Muscle layer of colon (tissue), 2 donors: ENCODE data around the gene B4GALNT3.

Experiments used
- H3K27ac ChIP-seq: one replicate; pipeline ENCODE4 v1.7.0; 2013; ENCODE audit warnings: low read depth, mild to moderate bottlenecking, low read length, moderate library complexity
- H3K27me3 ChIP-seq, 2 donors: one replicate each; pipeline ENCODE4 v1.7.0; 2013; ENCODE audit warnings: low read length in 2 of 2, mild to moderate bottlenecking in 2 of 2; ENCODE audit not compliant: insufficient read depth in 2 of 2, control insufficient read depth in 1 of 2
- H3K36me3 ChIP-seq: one replicate; pipeline ENCODE4 v1.7.0; 2013; ENCODE audit warnings: mild to moderate bottlenecking, low read length; ENCODE audit not compliant: insufficient read depth
- H3K4me1 ChIP-seq: one replicate; pipeline ENCODE4 v1.7.0; 2013; ENCODE audit warnings: mild to moderate bottlenecking, low read length; ENCODE audit not compliant: insufficient read depth
- H3K4me3 ChIP-seq, 2 donors: one replicate each; pipeline ENCODE4 v1.7.0; 2013; ENCODE audit warnings: low read length in 2 of 2, low read depth in 1 of 2, mild to moderate bottlenecking in 1 of 2, moderate library complexity in 1 of 2
- H3K9ac ChIP-seq: one replicate; pipeline ENCODE4 v1.7.0; 2013; ENCODE audit warnings: low read length
- H3K9me3 ChIP-seq: one replicate; pipeline ENCODE4 v1.7.0; 2013; ENCODE audit warnings: mild to moderate bottlenecking, low read length
- donor health status: abdominal sarcoma.
- donor health status: Adenocarcinoma of cecum.

B4GALNT3 gene

DNA sequence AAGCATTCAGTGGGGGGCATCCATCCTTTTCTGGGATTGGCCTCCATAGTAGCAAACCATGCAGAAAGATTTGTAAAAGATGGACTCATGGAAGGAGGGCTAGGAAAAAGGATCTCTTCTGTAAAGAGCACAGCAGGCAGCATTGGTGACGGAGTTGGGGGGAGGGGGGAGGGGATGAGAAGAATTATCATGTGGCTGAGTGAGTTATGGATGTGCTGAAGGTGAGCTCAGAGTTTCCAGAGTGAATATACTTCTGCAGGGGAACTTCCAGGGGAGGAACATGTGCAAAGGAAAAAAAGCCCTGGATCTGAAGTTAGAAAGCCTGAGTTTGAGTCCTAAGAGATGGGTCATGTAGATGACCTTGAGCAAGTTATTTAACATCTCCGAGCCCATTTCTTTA, 3.9 kb upstream of the B4GALNT3 start:
- Histone ChIP-seq H3K9me3 (no peaks in the 10 kb centered on the region), H3K27me3 (peaks cover 25 to 35% of the 10 kb centered on the region in 2 donors), H3K9ac (no peak overlapping the region), H3K36me3 (no peaks in the 10 kb centered on the region), H3K27ac (no peak overlapping the region), H3K4me3 (no peak overlapping the region), H3K4me1 (peaks cover 7% of the 10 kb centered on the region)

DNA sequence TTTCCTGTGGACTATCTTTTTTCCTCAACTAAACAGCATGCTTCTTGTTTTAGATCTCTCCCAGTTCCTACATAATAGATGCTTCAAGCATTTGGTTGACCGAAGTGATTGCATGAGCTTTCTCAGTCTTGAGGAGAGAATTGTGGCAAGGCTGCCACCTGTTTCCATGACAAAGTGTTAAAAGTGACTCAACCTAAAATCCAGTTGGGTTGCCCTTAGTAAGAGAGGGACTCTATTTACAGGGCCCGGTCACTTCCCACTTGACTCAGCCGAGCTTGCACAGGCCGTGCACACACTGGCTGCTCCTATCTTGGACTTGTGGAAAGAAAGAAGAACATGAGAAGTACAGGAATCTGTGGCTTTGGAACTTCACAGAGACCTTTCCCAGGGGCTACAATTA, 2.1 kb upstream of the B4GALNT3 start:
- Histone ChIP-seq H3K9ac (no peak overlapping the region), H3K27me3 (peaks cover 29 to 34% of the 10 kb centered on the region in 2 donors), H3K9me3 (no peaks in the 10 kb centered on the region), H3K36me3 (no peaks in the 10 kb centered on the region), H3K4me3 (no peak overlapping the region), H3K4me1 (peaks cover 7% of the 10 kb centered on the region), H3K27ac (no peak overlapping the region)

DNA sequence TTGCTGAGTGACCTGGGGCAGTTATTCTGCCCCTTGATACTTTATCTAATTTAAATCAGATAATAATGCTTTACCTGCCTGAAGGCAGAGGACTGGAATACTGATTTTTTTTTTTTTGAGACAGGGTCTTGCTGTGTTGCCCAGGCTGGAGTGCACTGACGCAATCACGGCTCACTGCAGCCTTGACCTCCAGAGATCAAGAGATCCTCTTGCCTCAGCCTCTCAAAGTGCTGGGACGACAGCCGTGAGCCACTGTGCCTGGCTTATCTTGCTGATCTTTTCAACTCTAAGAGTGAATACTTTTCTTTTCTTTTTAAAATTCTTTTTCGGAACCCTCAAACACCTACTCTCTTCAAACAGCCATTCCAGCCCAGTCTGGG, 699 bp upstream of the B4GALNT3 start:
- H3K4me3 ChIP-seq: peak overlapping the region in 1 of 2 donors; percentile 48
- H3K27me3 ChIP-seq: peaks cover 32 to 34% of the 10 kb centered on the region in 2 donors
- H3K9ac ChIP-seq: no peak overlapping the region
- peaks cover 7% of the 10 kb centered on the region for H3K4me1 ChIP-seq
- H3K36me3 ChIP-seq: no peaks in the 10 kb centered on the region
- H3K9me3 ChIP-seq: no peaks in the 10 kb centered on the region
- H3K27ac ChIP-seq: no peak overlapping the region

DNA sequence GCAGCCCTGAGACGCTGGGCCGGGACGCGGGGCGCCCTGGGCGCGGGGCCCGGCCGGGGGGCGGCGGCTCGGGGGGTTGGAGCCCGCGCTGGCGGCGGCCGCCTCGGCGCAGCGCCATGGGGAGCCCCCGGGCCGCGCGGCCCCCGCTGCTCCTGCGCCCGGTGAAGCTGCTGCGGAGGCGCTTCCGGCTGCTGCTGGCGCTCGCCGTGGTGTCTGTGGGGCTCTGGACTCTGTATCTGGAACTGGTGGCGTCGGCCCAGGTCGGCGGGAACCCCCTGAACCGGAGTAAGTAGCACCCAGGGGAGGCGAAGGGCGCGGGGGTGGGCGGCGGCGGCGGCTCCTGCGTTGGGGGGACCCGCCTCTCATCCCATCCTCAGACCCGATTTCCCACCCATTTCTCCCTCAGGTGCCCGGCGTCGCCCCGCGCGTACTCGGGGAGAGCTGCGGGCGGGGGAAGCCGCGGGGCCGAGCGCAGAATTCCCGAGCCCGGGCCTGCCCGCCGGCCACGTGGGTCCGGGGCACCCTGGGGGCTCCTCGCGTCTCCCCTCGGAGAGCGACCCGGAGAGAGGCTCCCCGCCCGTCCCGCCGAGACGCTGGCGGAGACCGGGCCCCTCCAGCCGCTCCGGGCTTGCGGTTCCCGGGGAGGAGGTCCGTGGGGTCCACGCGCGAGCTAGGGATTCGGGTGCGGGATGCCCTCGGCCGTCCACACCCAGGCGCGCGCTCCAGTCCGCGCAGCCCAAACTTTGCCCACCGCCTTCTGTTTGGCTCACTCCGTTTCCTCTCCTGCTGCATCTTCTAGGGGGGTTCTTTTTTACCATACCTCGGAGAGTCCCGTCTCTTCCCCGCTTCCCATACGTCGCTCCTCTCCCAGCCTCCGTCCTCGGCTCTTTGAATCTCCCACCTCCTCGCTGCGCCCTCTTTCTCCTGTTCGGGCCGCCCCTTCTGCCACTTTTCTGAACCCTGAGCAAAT, 807 bp downstream of the B4GALNT3 start:
- H3K4me3 ChIP-seq: peak overlapping the region in 1 of 2 donors; percentile 27
- H3K27ac ChIP-seq: no peak overlapping the region
- peaks cover 31% of the 10 kb centered on the region in 2 donors for H3K27me3 ChIP-seq
- H3K4me1 ChIP-seq: peaks cover 7% of the 10 kb centered on the region
- no peak overlapping the region for H3K9ac ChIP-seq
- H3K36me3 ChIP-seq: no peaks in the 10 kb centered on the region
- no peaks in the 10 kb centered on the region for H3K9me3 ChIP-seq

DNA sequence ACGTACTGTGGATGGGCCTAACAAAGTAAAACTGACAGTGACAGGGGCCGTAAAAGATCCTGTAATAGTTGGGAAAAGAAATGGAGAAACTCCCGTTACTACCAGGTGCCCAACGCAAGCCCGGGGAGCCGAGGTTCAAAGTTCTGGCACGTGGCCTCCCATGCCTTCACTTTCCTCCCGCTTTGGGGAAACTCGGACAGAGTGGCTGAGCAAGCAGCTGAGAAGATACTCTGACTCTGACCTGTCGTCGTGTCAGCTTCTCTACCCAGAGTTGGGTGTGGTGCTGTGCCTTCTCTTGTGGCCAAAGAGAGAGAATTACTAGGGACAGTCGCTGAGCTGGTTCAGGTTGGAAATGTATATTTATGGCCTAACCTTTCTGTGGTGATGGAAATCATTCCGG, 1.7 kb downstream of the B4GALNT3 start:
- H3K36me3 ChIP-seq: no peaks in the 10 kb centered on the region
- no peak overlapping the region for H3K27ac ChIP-seq
- peaks cover 7% of the 10 kb centered on the region for H3K4me1 ChIP-seq
- H3K9me3 ChIP-seq: no peaks in the 10 kb centered on the region
- no peak overlapping the region for H3K9ac ChIP-seq
- peaks cover 25 to 30% of the 10 kb centered on the region in 2 donors for H3K27me3 ChIP-seq
- no peak overlapping the region for H3K4me3 ChIP-seq

DNA sequence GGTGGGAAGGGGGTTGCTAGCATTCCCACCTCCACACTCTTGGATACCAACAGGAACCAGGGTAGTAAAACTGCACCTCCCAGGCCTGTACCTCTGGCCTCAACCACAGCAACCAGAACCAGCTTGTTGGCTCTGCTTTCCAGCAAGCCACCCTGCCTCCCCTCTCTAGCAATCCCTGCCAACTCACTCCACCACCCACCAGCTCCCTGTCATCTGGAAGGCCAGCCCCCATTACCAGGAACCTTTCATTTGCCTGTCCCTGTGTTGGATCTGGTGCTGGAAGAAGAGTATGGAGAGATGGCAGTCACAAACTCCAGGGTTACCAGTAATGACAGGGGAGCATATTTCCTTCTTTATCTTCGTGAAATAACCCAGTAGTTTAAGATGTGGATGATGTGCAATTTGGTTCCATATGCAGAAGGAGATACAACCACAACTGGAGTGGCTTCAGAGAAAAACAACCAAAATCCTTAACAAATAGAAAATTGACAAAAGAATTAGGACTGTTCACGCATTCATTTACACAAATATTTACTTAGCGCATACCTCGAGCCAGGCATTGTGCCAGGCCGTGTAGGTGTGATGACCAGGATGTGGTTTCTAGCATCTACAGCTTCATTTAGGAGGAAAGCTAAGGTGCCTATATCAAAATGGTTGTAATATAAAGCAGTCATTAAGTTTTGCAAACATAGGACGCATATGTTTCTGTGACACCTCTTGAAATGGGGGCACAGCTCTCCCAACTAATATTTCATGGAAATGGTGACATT, 3.4 kb downstream of the B4GALNT3 start:
- Histone ChIP-seq H3K4me1 (peaks cover 7% of the 10 kb centered on the region), H3K9me3 (no peaks in the 10 kb centered on the region), H3K4me3 (no peak overlapping the region), H3K9ac (no peak overlapping the region), H3K36me3 (no peaks in the 10 kb centered on the region), H3K27ac (no peak overlapping the region), H3K27me3 (peaks cover 18 to 25% of the 10 kb centered on the region in 2 donors)

DNA sequence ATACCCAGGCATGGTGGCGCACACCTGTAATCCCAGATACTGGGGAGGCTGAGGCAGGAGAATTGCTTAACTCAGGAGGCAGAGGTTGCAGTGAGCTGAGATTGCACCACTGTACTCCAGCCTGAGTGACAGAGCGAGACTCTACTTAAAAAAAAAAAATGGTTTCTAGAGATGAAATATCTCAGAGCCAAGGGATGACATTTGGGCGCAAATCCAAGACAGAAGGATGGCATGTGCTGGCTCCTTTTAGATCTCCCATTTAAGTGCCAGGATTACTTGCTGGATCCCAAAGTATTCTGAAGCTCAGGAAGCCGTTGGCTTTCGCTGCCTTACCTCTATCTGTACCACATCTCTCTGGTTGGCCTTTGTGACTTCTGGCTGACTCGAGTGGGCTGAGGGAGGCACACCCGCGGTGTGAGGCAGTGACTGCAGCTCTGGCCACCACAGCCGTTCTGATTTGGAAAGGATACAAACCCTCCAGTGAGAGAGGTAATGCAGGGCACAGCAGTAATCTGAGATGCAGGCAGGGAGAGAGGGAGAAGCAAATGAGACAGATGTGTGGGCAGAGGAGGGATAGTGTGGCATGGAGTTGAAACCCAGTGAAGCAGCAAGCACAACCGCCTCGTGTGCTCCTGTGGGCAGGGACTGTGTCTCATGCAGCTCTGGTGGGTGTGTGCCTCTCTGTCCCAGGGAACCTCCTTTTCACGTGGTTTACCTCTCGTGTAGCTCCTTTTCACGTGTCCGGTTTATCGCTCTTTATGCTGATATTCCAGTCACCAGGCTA, 4.9 kb downstream of the B4GALNT3 start:
- Histone ChIP-seq H3K9me3 (no peaks in the 10 kb centered on the region), H3K36me3 (no peaks in the 10 kb centered on the region), H3K9ac (no peak overlapping the region), H3K4me1 (no peaks in the 10 kb centered on the region), H3K4me3 (no peak overlapping the region), H3K27me3 (peaks cover 6 to 10% of the 10 kb centered on the region in 2 donors), H3K27ac (no peak overlapping the region)

DNA sequence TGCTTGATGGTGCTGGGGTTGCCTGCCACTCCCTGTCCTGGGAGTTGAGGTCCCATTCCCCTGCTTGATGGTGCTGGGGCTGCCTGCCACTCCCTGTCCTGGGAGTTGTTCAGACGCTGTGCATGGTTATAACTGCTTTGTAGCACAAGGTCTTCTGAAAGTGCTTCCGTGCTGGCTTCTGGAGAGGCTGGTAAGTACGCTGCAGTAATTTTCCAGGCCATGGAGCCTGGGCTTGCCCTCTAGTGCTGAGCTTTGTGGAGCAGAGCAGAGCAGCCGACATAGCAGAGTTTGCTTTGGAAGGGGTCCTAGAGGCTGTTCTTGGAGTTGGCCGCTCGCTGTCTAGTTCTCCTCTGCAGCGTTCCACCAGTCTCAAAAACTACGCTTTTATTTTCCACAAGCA, 6.3 kb downstream of the B4GALNT3 start:
- H3K9ac ChIP-seq: no peak overlapping the region
- no peak overlapping the region for H3K27ac ChIP-seq
- no peaks in the 10 kb centered on the region for H3K9me3 ChIP-seq
- H3K36me3 ChIP-seq: no peaks in the 10 kb centered on the region
- H3K27me3 ChIP-seq: peaks cover 2 to 6% of the 10 kb centered on the region in 2 donors
- no peak overlapping the region for H3K4me3 ChIP-seq
- H3K4me1 ChIP-seq: no peaks in the 10 kb centered on the region

DNA sequence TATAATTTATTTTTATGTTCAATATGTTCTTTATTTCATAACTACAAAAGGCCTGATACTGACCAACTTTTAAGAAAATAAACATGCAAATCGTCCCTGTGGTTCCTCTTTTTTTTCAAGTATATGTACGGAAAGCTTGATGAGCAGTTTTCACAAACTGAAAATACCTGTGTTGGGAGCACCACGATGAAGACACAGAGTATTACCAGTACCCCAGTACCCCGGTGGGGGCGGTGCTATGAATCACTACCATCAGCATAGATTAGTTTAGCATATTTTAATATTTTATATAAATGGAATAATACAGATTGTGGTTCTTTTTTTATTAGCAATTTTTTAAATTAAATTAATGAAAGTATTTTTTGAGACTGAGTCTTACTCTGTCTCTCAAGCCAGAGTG, 7.0 kb downstream of the B4GALNT3 start:
- no peak overlapping the region for H3K4me3 ChIP-seq
- H3K4me1 ChIP-seq: no peaks in the 10 kb centered on the region
- no peaks in the 10 kb centered on the region for H3K9me3 ChIP-seq
- H3K9ac ChIP-seq: no peak overlapping the region
- H3K36me3 ChIP-seq: no peaks in the 10 kb centered on the region
- no peak overlapping the region for H3K27ac ChIP-seq
- H3K27me3 ChIP-seq: peaks cover 0 to 6% of the 10 kb centered on the region in 2 donors

DNA sequence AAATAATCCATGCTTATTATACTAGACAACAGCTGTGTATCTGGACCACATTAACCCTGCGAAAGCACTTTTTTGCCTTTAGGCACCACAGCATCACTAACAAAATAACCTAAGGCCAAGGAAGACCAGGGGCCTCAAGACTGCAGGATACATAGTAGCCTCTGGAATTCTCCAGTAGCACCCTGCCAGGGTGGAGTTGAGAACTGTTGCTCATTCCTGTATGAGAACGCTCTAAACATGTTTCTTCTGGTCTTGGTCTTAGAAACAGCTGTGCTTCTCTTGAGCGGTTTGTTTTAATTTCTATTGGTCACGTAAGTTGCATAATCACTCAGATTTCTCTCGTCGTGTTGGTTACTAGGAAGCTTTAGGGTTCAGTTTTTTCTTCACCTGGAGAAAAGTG, 7.9 kb downstream of the B4GALNT3 start:
- H3K9ac ChIP-seq: no peak overlapping the region
- H3K27me3 ChIP-seq: peaks cover 0 to 4% of the 10 kb centered on the region in 2 donors
- H3K9me3 ChIP-seq: no peaks in the 10 kb centered on the region
- H3K4me3 ChIP-seq: no peak overlapping the region
- H3K27ac ChIP-seq: no peak overlapping the region
- no peaks in the 10 kb centered on the region for H3K4me1 ChIP-seq
- no peaks in the 10 kb centered on the region for H3K36me3 ChIP-seq
